ENCODE results near the gene SCD5. TPM values are rescaled to one million over a fixed set of nuclear protein-coding genes. Genes with fewer than 3 reads are reported as not detected.

Gene SCD5
- total and polyA plus RNA-seq, 2 of the 4 experiments (the other 2 are of a cell fraction), result 12.4 to 13.5 TPM

DNA sequence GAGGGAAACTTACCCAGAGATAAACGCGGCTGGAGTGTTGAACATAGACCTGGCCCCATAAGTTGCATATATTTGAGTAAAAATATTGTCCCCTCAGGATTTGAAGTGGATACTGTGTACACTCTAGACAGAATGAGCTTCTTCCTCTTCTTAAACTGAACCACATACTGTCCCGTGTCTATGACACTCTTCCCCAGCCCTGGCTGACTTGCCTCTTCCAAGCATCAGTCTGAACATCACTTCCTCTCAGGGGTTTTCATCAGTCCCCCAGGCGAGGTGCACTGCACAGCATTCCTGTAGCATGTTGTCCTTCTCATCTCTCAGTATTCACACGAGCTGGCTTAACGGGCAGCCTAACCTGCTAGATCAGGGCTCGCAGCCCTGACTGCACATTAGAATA is 156.3 kb downstream of the SCD5 start:
- H3K4ac ChIP-seq (ENCODE audit: low read depth, low read length), result no peak overlapping the region
- in situ Hi-C loops (cut with MboI; ENCODE audit: low sequenced_read_pairs), result no loop called here

More for the DNA sequence above, 156.3 kb downstream of the SCD5 start:
- Histone ChIP-seq H4K8ac (ENCODE audit: low read depth in 2 of 2, low read length in 2 of 2) (no peak overlapping the region), H3K4me3 (ENCODE audit: insufficient read depth, low read depth, low read length) (no peak overlapping the region), H2BK15ac (ENCODE audit: low read depth, low read length) (no peak overlapping the region), H3K9me3 (ENCODE audit: control insufficient read depth, insufficient read depth, low read length) (no peaks in the 10 kb centered on the region), H3K27ac (ENCODE audit: insufficient read depth, low read length) (no peak overlapping the region), H4K5ac (ENCODE audit: low read depth, low read length) (no peak overlapping the region), H3K18ac (ENCODE audit: low read depth, low read length) (no peak overlapping the region), H2BK120ac (ENCODE audit: low read depth, low read length) (no peak overlapping the region), H3K9ac (ENCODE audit: low read depth, low read length) (no peak overlapping the region), H3K36me3 (ENCODE audit: control insufficient read depth, insufficient read depth, low read length) (no peaks in the 10 kb centered on the region), H2BK20ac (ENCODE audit: low read depth, low read length) (no peak overlapping the region), H3K9me1 (ENCODE audit: insufficient read depth, low read length) (no peaks in the 10 kb centered on the region; the same call in 1 of the 2 replicates), H4K20me1 (ENCODE audit: insufficient read depth, low read length) (no peaks in the 10 kb centered on the region), H2AFZ (replicated peaks; ENCODE audit: low read length, poor library complexity) (no peak overlapping the region), H3K4me2 (ENCODE audit: low read depth, low read length) (no peak overlapping the region), H3K27me3 (ENCODE audit: control insufficient read depth, insufficient read depth, low read length) (no peaks in the 10 kb centered on the region), H3K4me1 (ENCODE audit: control insufficient read depth, insufficient read depth, low read length) (peaks cover 5% of the 10 kb centered on the region; the same call in 1 of the 2 replicates), H2AK5ac (ENCODE audit: low read depth, low read length) (no peak overlapping the region), H4K91ac (ENCODE audit: insufficient read depth, low read depth, low read length) (no peak overlapping the region), H2BK5ac (ENCODE audit: low read depth, low read length, poor library complexity, severe bottlenecking) (no peak overlapping the region), H3K23ac (ENCODE audit: low read depth, low read length) (no peak overlapping the region), H3K79me1 (ENCODE audit: low read depth in 1 of 2, low read length in 2 of 2) (no peaks in the 10 kb centered on the region), H3K56ac (ENCODE audit: extremely low read depth, insufficient read depth, low read length) (no peak overlapping the region), H2AK9ac (replicated peaks; ENCODE audit: low read depth, low read length, poor library complexity) (no peak overlapping the region), H3K14ac (replicated peaks; ENCODE audit: low read depth, low read length) (no peak overlapping the region)
- dilution Hi-C loops (cut with HindIII; ENCODE audit: low sequenced_read_pairs, unreplicated experiment), result no loop called here
- ATAC-seq (ENCODE audit: low read depth) (no peak), DNase-seq (no peak)
- POLR2A ChIA-PET (ENCODE audit: unreplicated experiment), result no interaction called here
- no peak for TF ChIP-seq NFE2L2 (IDR thresholded peaks at IDR 0.05; ENCODE audit: low read depth, low read length)
- intact Hi-C loops (cut with micrococcal nuclease), result no loop called here
- CTCF ChIA-PET, result no interaction called here
- BruUV-seq (replicated peaks), result no TSS peak
- 80% methylated on average over 1 of the region's 7 CpGs; no CpG with 5 or more reads in 1 of the 2 experiments for WGBS, 2 experiments (ENCODE audit: extremely low coverage in 2 of 2, insufficient read length in 1 of 2)

Data from IMR-90 (cell line).